Right lung (tissue), 5 donors: Measurements from ENCODE around the gene ERICH6. TPM values are rescaled to one million over a fixed set of nuclear protein-coding genes. Genes with fewer than 3 reads are reported as not detected.
"Not testable (repeated sequence)": the region's sequence is repeated elsewhere in the genome, so short reads cannot be mapped to it uniquely, and the experiment has no call there.

ENCODE experiments used
- DNase-seq, 2 donors: peaks; one replicate each; pipeline ENCODE4 v3.0.0-alpha.2; 2013
- polyA plus RNA-seq, 5 donors: library from polyadenylated mRNA; unstranded; fragments of 120-200 nt; gene quantifications; one replicate each; pipeline versions ENCODE4 v1.2.1 to v1.2.3, GENCODE V29; 2013; ENCODE audit warnings: inconsistent platforms in 1 of 5, low replicate concordance in 1 of 5; ENCODE audit not compliant: insufficient read length in 5 of 5, insufficient read depth in 1 of 5

Gene ERICH6
- polyA plus RNA-seq, 5 donors: 0.28 to 1.2 (median 0.61) TPM; not detected in 1

GRCh38 chr3:150682279-150682678, 21.4 kb downstream of the ERICH6 start:
- DNase-seq: no peak

DNA sequence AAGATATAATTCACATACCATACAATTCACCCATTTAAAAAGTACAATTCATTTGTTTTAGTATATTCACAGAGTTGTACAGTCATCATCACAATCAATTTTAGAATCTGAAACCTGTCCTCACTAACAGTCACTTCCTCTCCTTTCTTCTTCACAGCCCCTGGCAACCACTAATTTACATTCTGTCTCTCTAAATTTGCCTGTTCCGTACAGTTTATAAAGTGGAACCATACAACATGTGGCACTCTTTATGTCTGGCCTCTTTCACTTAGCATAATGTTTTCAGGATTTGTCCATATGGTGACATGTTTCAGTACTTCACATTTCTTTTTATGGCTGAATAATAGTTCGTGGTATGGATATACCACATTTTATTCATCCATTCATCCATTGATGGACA, 22.7 kb downstream of the ERICH6 start:
- DNase-seq: no peak

DNA sequence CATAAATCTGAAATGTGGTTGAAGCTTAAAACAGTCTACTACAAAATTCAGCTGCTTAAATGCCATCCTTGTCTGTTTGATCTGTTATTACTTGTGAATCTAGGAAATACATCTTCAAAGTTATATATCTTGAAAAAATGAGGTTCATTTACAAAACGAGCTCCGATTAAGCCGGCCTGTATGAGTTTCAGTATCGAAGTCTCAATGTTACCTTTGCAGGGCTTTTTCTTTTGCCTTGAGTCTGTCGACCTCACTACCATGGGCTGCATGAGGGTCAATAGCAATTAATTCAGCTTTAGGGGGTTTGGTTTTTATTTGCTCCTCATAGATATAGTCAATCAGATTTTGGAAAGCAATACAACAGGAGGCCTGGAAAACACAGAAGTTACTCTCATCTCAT, 23.2 kb downstream of the ERICH6 start:
- DNase-seq: no peak

DNA sequence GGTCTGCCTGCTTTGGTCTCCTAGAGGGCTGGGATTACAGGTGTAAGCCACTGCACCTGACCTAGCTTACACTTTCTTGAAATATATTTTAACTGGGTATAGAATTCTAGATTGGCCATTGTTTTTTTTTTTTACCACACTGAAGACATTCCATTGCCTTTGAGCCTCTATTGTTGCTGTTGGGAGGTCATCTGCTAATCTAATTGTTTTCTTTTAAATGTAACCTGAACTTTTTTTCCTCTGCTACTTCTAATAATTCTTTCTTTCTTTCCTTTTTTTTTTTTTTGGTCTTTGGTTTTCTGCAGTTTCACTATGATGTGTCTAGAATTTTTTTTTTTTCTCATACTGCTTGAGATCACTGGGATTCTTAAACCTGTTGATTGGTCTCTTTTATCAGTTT, 28.1 kb downstream of the ERICH6 start:
- DNase-seq: no peak

DNA sequence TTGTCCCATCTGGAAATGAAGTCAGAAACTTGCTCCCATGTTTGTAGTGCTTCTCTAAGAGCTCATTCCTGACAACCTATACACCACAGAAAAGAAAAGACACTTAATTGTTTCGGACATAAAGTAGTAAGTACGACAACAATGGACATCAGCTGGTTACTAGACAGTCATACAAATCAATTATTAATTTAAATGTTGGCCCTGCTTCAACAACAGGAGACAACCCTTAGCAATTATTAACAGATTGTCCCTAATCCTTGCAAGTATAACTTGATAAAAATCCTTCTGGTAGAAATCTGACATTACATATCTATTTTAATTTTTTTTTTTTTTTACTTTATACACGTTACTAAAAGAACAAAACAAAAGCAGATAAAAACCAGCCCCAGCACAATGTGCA, 29.8 kb downstream of the ERICH6 start:
- no peak for DNase-seq

DNA sequence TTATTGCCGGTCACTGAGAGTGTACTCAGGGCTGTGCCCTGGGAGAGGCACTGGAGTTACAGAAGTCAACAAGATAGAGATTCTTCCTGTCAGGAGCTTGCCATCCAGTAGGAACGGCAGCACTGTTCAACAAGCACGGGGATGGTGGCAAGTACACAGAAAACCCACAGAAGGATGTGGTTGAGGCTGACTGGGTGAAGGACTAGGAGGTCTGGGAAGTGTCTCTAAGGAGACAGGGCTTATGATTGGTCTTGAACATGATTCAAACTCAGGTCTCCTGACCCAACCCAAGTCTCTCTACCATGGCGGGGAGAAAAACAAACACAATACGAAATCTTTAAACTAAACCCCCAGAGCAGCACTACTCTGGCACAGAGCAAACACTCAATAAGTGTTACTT, 37.6 kb downstream of the ERICH6 start:
- no peak for DNase-seq

DNA sequence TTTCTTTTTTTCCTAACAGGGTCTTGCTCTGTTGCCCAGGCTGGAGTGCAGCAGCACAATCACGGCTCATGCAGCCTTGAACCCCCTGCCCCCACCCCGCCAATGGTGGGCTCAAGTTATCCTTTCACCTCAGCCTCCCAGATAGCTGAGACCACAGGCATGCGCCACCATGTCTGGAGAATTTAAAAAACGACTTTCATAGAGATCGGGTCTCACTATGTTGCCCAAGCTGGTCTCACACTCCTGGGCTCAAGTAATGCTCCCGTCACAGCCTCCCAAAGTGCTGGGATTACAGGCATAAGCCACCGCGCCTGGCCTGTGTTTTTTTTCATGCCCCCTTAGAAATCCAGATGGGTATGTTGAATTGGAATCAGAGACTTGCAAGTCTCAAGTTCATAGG, 40.3 kb downstream of the ERICH6 start:
- no peak for DNase-seq

GRCh38 chr3:150662410-150663200, 41.1 kb downstream of the ERICH6 start:
- DNase-seq: no peak

DNA sequence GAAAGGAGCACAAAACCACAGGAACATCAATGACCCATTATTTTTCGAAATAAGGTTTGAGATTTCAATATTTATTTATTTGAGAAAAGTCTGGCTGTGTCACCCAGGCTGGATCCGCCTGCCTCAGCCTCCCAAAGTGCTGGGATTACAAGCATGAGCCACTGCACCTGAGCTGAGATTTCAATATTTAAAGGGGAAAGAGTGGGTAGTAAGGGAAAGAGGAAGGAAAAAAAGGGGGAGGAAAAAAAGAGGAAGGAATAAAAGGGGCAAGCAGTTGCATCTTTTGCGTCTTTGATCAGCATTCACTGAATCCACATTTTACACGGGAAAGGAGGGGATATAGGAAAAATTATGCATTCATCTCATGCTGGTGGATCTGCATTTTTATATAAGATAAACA, 47.4 kb downstream of the ERICH6 start:
- no peak for DNase-seq

DNA sequence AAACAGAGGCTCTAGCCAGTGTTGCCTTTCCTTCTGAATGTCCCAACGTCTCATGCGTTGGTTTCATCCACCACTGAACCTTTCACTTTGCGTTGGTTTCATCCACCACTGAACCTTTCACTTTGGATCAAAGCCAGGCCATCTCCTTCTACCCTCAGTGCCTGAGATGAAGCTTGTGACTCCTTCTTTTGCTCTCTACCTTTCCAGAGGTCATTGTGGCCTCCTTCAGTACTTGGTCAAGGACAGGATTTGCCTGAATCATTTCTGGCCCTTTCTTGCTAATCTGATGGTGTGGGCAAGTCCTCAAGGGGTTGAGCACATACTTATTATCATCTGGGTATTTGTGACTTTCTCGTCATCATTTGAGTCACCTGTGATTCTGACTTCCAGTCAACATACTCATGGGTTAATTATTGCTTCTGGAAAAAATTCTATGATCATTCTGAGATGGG, 50.6 kb downstream of the ERICH6 start:
- DNase-seq: no peak

DNA sequence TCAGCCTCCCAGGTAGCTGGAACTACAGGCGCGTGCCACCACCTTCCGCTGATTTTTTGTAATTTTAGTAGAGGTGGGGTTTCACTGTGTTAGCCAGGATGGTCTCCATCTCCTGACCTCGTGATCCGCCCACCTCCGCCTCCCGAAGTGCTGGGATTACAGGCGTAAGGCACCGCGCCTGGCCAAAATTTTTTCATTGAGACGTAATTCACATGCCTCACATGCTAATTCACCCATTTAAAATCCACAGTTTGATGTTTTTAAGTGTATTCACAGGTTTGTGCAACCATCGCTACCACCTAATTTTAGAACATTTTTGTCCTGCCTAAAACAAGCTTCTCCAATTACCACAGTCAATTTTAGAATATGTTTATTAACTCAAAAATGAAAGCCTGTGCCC, 63.5 kb downstream of the ERICH6 start:
- DNase-seq: no peak

DNA sequence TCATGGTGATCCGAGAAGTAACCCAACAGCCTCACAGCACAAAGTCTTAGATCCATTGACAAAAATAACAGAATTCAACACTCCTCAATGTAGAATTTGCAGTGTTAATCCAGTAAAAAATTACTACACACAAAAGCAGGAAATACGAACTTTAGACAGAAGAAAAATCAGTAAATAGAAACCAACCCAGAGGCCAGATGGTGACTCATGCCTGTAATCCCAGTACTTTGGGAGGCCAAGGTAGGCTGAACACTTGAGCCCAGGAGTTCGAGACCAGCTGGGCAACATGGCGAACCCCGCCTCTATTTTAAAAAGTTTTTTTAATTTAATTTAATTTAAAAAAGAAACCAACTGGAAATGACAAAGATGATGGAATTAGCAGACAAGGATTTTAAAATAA, 64.5 kb downstream of the ERICH6 start:
- DNase-seq: no peak

GRCh38 chr3:150636258-150636657, 67.5 kb downstream of the ERICH6 start:
- DNase-seq: no peak

- DNase-seq: no peak
Measured at GRCh38 chr3:150635526-150635925, 68.2 kb downstream of the ERICH6 start.

GRCh38 chr3:150635076-150635475, 68.6 kb downstream of the ERICH6 start:
- no peak for DNase-seq

- no peak for DNase-seq
Measured at GRCh38 chr3:150631515-150632221, 72.1 kb downstream of the ERICH6 start.

DNA sequence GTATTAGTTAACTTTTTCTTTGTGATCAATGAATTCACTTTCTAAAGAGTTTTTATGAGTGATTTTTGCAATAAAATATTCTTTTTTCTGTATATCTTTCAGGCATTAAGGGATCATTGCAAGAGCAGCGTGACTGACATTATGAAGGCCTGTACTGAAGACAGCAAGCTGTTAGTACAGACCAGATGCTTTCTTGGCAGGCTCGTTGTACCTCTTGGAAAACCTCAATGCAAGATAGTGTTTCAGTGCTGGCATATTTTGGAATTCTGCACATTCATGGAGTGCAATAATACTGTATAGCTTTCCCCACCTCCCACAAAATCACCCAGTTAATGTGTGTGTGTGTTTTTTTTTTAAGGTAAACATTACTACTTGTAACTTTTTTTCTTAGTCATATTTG, 76.2 kb downstream of the ERICH6 start:
- peak in 1 of 2 donors; percentile 28 for DNase-seq

- DNase-seq: no peak
Measured at GRCh38 chr3:150626148-150626930, 77.4 kb downstream of the ERICH6 start.

DNA sequence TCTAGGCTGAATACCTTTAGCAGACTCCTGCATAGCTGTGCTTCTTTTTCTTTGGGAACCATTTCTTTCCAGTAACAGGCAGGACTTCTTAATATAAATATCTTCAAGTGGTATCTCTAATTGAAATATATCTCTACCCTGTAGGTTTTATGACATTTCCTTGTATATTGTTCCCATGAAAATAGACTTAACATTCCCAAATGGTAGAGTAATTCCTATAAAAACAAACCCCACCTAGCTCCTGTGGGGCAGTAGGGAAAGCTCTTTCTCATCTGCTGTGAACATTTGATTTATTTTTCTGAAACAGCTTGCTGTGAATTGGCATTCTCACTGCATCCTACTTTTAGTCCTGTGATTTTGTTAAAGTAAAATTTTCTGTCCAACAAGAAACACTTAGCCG, 79.8 kb downstream of the ERICH6 start:
- DNase-seq: no peak

- not testable (repeated sequence) for DNase-seq
Measured at GRCh38 chr3:150622955-150623354, 80.8 kb downstream of the ERICH6 start.

DNA sequence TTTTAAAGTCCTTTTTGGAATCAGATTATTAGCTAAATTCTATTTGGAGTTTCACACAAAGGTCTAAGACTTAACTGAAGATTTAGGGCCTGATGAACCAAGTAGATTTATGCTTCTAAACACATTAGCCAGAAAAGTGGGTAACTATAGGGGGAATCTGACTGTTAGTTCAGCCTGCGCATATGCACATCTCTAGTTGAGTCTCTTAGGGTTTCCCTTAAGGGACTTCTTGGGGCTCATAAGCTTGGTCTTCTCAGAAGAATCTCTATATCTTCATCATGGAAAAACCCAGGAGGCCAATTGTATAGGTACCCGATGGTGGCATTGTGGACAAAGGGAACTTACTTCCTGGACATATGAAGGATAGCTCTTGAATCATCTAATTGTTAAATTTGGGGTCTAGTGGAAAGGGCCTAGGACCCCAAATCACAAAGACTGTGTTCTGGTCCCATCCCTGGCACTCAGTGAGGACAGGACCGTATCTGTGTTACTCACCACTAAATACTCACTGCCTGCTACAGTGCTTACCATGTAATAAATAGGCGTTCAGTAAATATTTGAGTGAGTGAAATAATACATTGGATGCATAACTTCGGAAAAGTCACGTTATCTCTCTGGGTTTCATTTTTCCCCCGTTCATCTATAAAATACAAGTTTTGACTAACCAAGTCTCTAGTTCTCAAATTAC, 83.6 kb downstream of the ERICH6 start:
- no peak for DNase-seq
